CD4-positive, alpha-beta T cell treated with Interleukin-12 subunit alpha and Interleukin-12 subunit beta, for 1 hour (primary cell): ENCODE results near the gene NUDT19.
A peak's percentile ranks its signal among the peaks of the same experiment; 100 is the strongest.
"Not testable (repeated sequence)": the region's sequence is repeated elsewhere in the genome, so short reads cannot be mapped to it uniquely, and the experiment has no call there.

Source experiments
- DNase-seq: peaks from one replicate; pipeline ENCODE4 v3.0.0-alpha.2; 2020

The NUDT19 gene

DNA sequence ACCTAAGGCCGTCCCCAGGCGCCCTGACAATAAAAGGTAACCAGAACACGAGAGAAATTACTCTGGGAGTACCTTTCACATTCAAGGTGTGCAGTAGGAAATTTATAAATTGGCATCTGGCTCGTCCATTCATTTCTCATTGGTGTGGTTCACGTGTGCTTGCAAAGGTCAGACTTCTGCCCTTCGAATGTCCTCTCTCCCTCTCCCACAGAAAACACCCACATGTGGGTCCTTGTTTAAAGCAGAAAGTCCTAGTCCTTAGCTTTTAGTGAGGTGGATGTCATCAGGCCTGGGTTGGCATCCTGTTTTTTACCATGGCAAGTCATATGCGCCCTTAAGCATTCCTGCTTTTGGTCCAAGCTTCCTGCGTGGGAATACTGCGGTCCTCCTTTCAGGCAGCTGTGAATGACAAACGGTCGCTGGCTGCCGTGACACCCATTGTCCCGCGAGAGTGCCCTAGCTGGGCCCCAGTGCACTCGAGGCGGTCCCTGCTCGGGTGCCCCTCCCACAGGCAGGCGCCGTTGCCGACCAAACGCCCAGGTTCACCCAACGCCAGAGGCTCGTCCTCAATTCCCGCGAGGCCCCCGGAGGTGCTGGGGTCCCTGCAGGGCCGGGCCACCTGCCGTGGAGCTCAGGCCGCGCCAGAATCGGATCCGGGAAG is at the start of gene NUDT19:
NUDT19 (plus strand) TSS at position 531 of the 661 bp plus-strand sequence. CDS start 140 bp downstream, outside the sequence.
- peak; percentile 77 for DNase-seq

DNA sequence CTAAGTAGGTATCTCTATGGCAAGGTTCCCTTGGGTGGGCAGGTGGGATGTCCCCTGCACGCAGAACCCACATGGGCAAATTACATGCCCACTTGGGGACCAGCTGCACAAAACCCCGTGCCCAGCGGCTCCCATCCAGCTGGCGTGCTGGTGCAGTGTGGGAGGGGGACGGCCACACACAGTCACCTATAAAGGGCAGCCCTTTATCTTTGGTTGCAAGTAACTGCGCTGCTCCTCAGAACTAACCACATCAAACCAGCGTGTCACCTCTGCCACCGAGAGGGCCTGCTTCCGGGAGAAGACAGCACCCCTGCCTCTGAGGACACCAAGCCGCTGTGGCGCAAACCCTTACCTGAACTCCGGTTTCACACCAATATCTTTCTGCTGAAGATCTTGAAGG is 48.9 kb upstream of the NUDT19 start:
- DNase-seq, result peak; percentile 74

DNA sequence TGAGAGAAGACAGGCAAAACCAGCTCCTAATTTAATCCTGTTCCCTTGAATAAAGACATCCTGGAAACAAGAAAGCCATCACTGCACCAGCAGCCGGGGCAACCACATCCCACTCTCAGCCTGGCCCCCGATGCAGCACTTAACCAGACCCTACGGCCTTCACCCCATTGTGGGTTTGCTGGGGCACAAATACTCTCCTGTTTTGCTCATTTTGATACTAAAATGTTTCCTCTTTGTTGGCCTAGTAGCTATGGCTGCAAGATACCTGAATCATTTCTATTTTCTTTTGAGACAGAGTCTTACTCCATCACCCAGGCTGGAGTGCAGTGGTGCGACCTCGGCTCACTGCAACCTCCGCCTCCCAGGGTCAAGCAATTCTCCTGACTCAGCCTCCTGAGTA is 45.1 kb upstream of the NUDT19 start:
- DNase-seq, result no peak

DNA sequence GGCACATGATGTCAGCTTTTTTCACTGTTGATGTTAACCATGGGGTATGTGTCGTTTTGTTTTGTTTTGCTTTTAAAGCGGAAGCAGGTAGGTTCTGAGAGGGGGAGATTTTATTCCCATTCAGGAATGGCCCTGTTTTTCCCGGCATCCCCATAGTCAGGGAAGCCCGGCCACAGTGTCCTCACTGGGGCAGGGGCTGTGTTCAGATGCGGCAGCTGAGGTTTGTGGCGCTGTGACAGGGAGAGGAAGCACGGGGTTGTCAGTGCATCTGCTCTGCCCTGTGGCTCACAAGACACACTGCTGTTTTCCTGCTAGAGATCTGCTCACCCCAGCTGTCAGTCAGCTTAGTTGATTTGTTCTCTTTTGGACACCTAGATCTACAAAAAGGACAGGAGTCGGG is 44.3 kb upstream of the NUDT19 start:
- DNase-seq, result no peak

DNA sequence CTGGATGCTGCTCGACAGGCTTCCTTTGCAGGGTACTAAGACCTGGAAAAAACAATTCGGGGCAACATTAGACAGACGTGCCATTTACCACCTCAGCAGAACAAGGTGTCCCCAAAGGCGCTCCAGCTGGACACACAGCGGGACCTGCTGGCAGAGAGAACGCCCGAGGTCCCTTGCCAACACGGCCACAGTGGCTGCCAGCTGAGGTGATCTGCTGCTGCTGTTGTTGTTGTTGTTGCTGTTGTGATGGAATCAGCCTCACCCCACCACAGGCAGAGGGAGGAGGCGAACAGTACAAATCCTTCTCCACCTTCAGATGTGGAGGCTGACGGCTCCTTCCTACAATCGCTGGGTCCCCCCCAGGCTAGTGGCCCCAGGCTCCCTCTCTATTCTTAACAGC is 41.9 kb upstream of the NUDT19 start:
- DNase-seq, result no peak

DNA sequence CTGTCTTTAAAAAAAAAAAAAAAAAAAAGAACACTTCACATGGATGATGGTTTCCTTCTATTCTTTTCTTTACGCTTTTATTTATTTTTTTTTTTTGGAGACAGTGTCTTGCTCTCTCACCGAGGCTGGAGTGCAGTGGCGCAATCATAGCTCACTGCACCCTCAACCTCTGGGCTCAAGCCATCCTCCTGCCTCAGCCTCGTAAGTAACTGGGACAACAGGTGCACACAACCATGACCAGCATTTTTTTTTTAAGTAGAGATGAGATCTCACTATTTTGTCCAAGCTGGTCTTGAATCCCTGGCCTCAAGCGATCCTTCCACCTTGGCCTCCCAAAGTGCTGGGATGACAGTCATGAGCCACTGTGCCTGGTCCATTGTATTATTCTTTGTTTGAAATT is 41.0 kb upstream of the NUDT19 start:
- DNase-seq, result no peak

DNA sequence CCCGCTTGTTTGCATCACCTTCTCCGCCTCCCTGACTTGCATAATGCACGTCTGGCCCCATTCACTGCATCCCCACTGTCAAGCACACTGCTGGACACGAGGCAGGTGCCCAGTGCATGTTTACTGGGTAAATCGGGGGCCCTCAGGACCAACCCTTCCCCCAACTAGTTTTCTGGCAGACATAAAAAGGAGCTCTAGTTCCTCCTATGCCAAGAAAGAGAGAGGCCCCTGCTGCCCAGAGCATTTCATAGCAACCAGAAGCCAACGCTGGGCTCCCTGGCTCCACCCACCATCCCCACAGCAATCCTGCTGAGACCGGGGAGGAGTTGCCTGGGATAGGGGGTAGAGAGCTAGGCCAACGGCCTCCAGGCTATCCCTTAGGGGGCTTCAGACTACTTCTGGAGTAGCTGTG is 39.9 kb upstream of the NUDT19 start:
- DNase-seq, result no peak

DNA sequence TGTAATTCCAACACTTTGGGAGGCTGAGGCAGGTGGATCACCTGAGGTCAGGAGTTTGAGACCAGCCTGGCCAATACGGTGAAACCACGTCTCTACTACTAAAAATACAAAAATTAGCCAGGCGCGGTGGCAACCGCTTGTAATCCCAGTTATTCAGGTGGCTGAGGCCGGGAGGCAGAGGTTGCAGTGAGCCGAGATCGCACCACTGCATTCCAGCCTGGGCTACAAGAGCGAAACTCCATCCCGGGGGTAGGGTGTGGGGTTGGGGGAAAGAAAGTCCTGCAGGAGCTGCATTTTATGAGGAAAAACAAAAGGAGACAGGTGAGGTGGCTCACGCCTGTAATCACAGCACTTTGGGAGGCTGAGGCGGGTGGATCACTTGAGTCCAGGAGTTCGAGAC is 39.3 kb upstream of the NUDT19 start:
- DNase-seq, result not testable (repeated sequence)

DNA sequence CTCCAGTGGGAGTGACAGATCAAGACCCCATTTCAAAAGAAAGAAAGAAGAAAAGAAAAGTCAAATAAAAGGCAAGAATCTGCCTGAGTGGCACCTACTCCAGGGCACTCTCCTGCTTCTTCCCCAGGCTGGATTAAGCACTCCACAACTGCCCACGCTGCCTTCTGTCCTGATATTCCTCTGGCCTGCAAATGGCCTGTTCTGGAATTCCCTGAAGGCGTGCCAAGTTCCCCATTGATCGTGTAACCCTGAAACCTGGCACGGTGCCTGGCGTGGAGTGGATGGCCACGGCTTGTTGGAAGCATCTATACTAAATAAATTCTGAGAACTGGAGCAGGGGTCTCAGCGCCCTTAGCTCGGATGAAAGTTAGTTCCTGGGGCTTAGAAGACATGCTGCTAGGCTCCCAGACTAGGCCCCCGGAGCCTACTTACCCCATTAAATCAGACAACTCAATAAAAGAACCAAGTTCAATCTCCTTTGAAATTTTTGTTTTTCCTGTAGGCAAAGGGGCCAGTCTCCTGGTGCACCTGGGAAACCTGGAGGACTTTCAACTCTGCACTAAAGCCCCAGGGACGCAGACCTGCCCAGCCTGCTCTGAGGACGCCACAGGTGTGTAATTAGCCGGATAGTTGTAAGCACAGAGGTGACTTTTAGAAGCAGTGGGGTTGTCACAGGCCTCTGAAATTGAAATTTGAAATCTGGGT is 38.6 kb upstream of the NUDT19 start:
- DNase-seq, result no peak

DNA sequence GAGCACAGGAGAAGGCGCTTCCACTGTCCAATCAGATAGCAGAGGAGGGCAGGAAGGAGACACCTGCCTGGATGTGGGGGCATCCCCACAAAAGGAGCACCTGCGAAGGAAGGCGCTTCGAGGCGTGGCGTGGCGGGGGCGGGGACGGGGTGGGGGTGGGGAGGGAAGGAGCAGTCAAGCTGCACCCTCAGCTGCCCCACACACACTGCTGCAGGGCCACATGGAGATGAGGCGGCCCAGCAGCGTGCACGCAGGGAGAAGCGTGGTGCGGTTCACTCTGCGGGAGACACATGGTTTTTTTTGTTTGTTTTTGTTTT is 38.1 kb upstream of the NUDT19 start:
- no peak for DNase-seq

DNA sequence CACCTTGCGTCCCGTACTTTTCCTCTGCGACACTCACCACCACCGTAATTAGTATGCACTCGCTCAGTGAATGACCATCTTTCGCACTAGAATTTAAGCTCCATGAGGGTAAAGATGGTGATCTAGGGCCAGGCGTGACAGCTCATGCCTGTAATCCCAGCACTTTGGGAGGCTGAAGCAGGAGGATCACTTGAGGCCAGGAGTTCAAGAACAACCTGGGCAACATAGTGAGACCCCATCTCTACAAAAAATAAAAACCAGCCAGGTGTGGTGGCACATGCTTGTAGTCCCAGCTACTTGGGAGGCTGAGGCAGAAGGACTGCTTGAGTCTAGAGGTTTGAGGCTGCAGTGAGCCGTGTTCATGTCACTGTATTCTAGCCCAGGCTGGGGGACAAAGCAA is 35.2 kb upstream of the NUDT19 start:
- not testable (repeated sequence) for DNase-seq

DNA sequence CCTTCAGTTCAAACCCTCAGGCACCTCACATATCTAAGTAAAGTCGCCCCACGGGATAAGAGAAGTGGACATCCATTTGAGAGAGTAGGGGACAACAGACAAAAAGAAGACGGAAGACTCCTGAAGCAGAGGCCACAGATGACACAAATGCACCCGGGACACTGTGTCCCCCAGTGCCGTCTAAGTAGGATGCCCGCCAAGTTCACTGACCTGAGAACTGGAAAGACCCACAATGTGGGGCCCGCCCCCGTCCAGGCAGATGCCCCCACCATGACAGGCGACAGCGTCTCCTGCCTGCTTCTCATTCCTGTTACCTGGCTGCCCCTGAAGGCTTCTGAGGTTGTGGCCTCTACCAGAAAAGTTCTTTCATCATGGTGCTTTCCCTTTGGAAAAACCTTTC is 33.5 kb upstream of the NUDT19 start:
- DNase-seq, result no peak

DNA sequence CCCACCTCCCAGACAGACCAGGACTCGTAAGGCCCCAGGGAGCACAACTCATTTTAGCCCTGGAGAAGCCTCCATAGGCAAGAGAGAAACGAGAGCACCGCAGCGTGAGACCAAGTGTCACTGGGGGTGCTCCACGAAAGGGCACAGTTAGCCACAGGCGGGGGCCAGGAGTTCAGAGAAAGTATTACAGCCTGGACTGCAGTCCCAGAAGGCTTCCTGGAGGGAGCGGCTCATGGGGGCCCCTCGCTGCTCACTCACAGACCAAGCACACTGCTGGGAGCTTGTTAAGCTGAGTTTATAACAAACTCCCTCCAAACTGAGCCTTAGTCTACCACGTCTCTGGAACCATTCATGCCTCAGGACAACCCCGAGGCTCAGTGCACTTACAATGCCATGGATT is 33.1 kb upstream of the NUDT19 start:
- DNase-seq, result no peak

DNA sequence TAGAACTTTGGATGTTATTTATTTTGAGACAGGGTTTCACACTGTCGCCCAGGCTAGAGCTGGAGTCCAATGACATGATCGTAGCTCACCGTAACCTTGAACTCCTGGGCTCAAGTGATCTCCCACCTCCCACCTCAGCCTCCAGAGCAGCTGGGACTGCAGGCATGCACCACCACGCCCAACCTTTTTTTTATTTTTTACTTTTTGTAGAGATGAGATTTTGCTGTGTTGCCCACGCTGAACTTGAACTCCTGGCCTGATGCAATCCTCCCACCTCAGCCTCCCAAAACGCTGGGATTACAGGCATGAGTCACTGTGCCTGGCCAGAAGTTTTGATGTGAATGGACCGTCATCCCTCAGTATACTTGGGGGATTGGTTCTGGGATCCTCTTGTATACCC is 30.3 kb upstream of the NUDT19 start:
- no peak for DNase-seq

DNA sequence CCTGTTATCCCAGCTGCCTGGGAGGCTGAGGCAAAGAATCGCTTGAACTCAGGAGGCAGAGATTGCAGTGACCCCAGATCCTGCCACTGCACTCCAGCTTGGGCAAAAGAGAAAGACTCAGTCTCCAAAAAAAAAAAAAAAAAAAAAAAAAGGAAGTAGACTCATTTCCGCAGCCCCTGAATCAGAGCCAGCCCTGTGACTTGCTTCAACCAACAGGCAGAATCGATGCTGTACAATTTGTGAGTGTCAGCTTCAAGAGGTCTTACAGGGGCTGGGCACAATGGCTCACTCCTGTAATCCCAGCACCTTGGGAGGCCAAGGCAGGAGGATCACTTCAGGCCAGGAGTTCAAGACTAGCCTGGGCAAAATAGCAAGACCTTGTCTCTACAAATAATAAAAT is 29.4 kb upstream of the NUDT19 start:
- DNase-seq, result no peak

DNA sequence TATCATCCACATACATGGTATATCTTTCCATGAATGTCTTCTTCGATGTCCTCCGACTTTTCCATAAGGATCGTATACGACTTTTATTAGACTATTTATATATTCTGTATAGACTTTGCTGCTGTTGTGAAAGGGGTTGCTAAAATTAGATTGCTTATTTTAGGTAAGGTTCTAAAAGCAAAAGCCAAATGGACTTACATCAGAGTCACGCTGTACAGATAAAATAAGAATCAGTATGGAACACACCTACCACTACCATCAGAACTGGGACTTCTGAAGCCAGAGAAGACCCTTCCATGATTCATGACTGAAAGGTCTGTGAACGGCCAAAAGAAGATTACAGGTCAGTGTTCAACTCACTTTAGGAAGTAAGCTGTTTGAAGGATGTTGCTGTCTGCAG is 25.5 kb upstream of the NUDT19 start:
- DNase-seq, result no peak

DNA sequence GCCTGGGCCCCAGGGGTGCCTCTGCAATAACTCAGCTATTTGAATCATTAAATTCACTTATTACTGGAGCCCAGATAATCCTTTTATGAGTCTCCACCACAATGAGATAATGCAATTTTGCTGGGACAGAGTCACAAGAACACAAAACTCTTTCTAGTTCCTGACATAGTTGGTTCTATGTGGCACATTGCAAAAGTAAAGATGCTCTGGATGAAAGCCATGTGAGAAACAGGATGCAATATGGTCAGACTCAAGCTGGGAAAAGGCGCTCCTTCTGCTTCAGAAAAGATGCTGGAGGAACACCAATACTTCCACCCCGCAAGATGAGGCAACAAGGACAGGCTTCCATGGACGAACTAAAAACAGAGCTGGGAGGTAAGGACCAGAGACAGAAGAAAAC is 22.3 kb upstream of the NUDT19 start:
- DNase-seq, result no peak

DNA sequence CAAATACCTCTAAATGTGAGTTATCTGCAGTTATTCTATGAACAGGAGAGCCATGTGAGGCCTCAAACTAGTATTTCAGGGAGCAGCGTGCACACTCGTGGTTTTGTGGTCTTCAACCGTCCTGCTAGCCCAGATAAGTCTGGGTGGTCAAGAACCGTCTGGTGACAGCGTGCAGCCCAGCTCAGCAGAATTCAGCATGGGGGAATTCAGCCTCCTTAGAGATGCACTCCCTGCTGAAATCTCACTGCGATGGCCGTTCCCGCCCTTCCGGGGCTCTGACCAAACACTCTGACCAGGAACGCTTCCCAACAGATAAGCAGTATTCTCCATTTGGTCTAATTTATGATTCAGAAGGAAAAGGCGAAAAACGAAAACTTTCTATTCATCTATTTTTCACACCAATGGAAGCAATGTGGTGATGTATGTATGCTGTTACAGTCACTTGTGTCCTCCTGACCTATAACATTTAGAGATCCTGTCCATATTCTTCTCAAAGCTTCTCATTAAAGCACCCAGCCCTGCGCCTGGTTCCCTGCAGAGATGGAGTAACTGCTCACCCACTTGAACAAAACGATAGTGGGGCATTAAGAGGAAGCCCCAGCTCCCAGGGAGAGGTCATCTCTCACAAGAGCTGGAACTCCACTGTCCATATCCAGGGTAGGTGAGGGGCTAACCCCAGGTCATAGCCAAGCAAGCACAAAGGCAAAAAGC is 19.6 kb upstream of the NUDT19 start:
- DNase-seq, result no peak

DNA sequence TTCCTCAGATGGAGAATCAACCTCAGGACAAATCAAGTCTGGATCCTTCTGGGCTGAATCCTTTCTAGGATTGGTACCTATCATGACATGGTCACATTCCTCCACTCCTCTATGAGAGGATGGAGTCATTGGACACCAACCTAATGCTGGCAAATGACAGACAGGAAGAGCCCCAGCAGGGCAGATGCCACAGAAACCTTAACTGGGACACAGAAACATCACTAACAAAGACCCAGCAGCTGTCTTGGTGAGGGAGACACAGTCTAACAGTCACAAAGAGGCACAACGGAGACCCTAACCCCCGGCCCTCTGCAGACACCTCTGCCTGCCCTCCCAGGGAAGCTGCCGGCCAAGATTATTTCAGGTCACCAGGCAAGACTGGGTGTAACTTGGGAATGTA is 18.8 kb upstream of the NUDT19 start:
- no peak for DNase-seq

DNA sequence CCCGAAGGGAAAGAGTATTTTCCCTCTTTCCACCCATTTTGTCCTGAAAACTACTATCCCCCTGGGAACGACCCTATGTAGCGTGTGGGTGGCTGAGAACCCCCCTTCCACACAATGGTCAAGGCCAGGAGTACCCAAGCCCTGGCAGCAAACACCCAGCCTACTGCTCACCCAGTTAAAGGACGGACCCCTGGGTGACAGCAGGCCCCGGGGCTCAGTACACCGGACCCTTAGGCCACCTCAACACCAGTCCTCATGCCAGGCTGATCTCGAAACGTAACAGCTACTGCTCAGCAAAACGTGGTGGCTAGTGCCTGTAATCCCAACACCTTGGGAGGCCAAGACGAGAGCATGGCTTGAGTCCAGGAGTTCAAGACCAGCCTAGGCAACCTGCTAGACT is 18.0 kb upstream of the NUDT19 start:
- DNase-seq, result no peak

DNA sequence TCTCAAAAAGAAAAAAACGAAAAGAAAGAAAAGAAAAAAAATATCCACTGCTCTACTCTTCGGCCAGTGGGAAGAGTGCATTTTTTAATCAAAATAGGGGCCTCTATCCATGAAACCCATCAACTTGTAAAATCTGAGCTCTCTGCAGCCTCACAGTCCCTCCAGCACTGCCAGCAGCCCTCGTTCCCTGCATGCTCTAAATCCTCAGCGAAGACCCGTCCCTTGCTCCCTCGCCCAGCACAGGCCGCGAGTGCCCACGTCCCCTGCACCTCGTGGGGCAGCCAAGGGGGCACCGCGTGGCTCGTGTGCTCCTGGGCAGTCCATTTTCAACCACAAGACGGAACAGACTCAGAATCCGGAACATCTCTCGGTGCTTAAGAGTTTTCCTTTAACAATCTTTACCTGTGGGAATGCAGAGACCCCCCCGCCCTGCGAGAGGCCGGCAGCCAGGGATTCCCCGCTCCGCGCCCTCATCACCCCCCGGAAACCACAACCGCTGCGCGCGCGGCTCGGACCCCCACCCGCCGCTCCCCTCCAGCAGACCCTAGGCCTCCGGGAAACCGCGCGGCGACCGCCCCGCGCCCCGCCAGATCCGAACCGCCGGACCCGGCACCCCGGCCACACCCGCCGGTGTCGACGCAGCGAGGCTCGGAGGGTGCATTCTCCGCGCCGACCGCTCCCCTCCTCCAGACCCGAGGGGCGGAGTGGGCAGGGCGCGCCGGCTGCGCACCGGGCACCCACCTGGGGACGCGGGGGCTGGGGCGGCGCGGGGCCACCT is 17.3 kb upstream of the NUDT19 start:
- DNase-seq, result peak; percentile 39

DNA sequence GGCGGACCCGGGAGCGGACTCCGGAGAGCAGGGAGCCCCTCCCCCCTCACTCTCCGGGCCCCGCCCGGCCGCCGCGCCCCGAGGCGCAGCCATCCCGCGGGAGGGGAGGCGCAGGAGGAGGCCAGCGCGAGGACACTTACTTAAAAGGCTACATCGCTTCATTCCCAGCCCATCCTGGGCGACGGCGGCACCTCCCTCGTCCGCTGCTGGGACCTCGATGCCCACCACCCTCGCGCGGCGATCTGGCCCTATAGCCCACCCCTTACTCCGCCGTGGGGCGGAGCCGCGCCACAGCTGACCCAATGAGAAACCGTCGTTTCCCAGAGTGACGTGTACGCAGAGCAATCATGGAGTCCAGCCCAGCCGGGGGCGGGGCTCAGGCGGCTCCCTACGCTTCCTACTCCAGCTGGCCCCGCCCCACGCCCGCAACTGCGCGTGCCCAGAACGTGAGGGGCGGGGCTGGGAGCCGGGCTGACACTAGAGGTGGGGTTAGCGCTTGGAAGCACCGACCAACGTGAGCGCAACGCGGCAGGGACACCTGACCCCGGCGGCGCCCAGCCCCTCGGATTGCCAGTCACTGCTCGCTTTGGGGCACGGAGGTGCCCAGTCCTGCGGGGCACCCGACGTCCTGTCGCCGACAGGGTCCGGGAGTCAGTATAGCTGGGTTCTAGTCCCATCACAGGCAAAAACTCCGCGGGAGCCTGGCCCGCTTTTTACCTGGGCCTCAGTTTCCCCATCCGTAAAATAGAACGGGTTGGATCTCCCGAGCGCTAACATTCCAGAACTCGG is 16.5 kb upstream of the NUDT19 start, which contains the start of gene ANKRD27:
ANKRD27 (minus strand) TSS at position 250 of the 789 bp plus-strand sequence. CDS start 16,165 bp downstream, outside the sequence.
- DNase-seq, result peak; percentile 98
